DOHH2 (cell line): ENCODE measurements around the gene PTPRZ1.

Experiments used
- H3F3A ChIP-seq: fragments of 200-600 bp; sonication (generic), shearing (Covaris generic); 2 replicates; pipeline ENCODE4 v1.6.0; 2016; ENCODE audit warnings: antibody characterized with exemption, mild to moderate bottlenecking; ENCODE audit not compliant: control insufficient read depth, insufficient read depth
- H3K27ac ChIP-seq: fragments of 200-600 bp; sonication (generic); 2 replicates; pipeline ENCODE4 v1.5.1; 2014; ENCODE audit warnings: low read depth, mild to moderate bottlenecking, low read length, moderate library complexity
- H3K27me3 ChIP-seq: fragments of 200-600 bp; sonication (generic); 2 replicates; pipeline ENCODE4 v1.6.1; 2014; ENCODE audit warnings: mild to moderate bottlenecking, low read length, mixed read lengths; ENCODE audit not compliant: control insufficient read depth
- H3K36me3 ChIP-seq: fragments of 200-600 bp; sonication (generic); 2 replicates; pipeline ENCODE4 v1.6.1; 2014; ENCODE audit warnings: mild to moderate bottlenecking, low read length, moderate library complexity, mixed read lengths; ENCODE audit not compliant: control insufficient read depth
- H3K4me1 ChIP-seq: fragments of 200-600 bp; sonication (generic); 2 replicates; pipeline ENCODE4 v1.6.1; 2014; ENCODE audit warnings: mild to moderate bottlenecking, low read length, mixed read lengths; ENCODE audit not compliant: control insufficient read depth
- H3K4me2 ChIP-seq: fragments of 200-600 bp; sonication (generic); 2 replicates; pipeline ENCODE4 v1.6.0; 2014; ENCODE audit warnings: mild to moderate bottlenecking, low read length, moderate library complexity
- H3K4me3 ChIP-seq: fragments of 200-600 bp; sonication (generic); 2 replicates; pipeline ENCODE4 v1.5.1; 2014; ENCODE audit warnings: mild to moderate bottlenecking, low read length, mixed read lengths
- H3K79me2 ChIP-seq: fragments of 200-600 bp; sonication (generic); 2 replicates; pipeline ENCODE4 v1.6.1; 2014; ENCODE audit warnings: mild to moderate bottlenecking, low read length, mixed read lengths; ENCODE audit not compliant: control insufficient read depth
- H3K9me2 ChIP-seq: fragments of 200-600 bp; sonication (generic); replicated peaks from 2 replicates; pipeline ENCODE4 v1.6.1; 2014; ENCODE audit warnings: mild to moderate bottlenecking, low read length, mixed read lengths; ENCODE audit not compliant: control insufficient read depth
- H3K9me3 ChIP-seq: fragments of 200-600 bp; sonication (generic); 2 replicates; pipeline ENCODE4 v1.6.1; 2014; ENCODE audit warnings: antibody characterized with exemption, low read length, mixed read lengths; ENCODE audit not compliant: control insufficient read depth, insufficient read depth
- H4K20me1 ChIP-seq: fragments of 200-600 bp; sonication (generic); 2 replicates; pipeline ENCODE4 v1.6.0; 2014; ENCODE audit warnings: low read depth, mild to moderate bottlenecking, antibody characterized with exemption, low read length, moderate library complexity; ENCODE audit not compliant: control insufficient read depth, insufficient read depth
- EZH2phosphoT487 ChIP-seq: fragments of 200-600 bp; sonication (generic); IDR thresholded peaks from 2 replicates; pipeline ENCODE4 v1.6.1; 2017; ENCODE audit warnings: borderline replicate concordance, mild to moderate bottlenecking, antibody characterized with exemption, low read length, moderate library complexity, mixed read lengths
- TF ChIP-seq, protein P1 (sequence below): fragments of 200-600 bp; sonication (generic); IDR thresholded peaks from one replicate; pipeline ENCODE4 v1.5.1; 2014; ENCODE audit warnings: antibody characterized with exemption, mild to moderate bottlenecking, low read depth, low read length; ENCODE audit not compliant: poor library complexity, severe bottlenecking

PTPRZ1 gene

GRCh38 chr7:121876656-121877500 is 3.9 kb downstream of the PTPRZ1 start:
- Histone ChIP-seq H3K79me2 (no peaks in the 10 kb centered on the region), H3K4me1 (no peaks in the 10 kb centered on the region), H4K20me1 (no peaks in the 10 kb centered on the region), H3K9me3 (no peaks in the 10 kb centered on the region), H3K36me3 (no peaks in the 10 kb centered on the region), H3K4me2 (no peak overlapping the region), H3K27me3 (no peaks in the 10 kb centered on the region; the same call in 1 of the 2 replicates), H3F3A (no peaks in the 10 kb centered on the region), H3K27ac (no peak overlapping the region), H3K9me2 (no peaks in the 10 kb centered on the region), H3K4me3 (no peak overlapping the region)
- no peak for TF ChIP-seq EZH2phosphoT487
- TF ChIP-seq, protein P1, sequence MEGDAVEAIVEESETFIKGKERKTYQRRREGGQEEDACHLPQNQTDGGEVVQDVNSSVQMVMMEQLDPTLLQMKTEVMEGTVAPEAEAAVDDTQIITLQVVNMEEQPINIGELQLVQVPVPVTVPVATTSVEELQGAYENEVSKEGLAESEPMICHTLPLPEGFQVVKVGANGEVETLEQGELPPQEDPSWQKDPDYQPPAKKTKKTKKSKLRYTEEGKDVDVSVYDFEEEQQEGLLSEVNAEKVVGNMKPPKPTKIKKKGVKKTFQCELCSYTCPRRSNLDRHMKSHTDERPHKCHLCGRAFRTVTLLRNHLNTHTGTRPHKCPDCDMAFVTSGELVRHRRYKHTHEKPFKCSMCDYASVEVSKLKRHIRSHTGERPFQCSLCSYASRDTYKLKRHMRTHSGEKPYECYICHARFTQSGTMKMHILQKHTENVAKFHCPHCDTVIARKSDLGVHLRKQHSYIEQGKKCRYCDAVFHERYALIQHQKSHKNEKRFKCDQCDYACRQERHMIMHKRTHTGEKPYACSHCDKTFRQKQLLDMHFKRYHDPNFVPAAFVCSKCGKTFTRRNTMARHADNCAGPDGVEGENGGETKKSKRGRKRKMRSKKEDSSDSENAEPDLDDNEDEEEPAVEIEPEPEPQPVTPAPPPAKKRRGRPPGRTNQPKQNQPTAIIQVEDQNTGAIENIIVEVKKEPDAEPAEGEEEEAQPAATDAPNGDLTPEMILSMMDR: no peak

- H3K9me3 ChIP-seq: no peaks in the 10 kb centered on the region
- H3K4me2 ChIP-seq: no peak overlapping the region
- H3K79me2 ChIP-seq: no peaks in the 10 kb centered on the region
- no peak overlapping the region for H3K27ac ChIP-seq
- H3K4me3 ChIP-seq: no peak overlapping the region
- no peaks in the 10 kb centered on the region for H3K9me2 ChIP-seq
- H4K20me1 ChIP-seq: no peaks in the 10 kb centered on the region
- H3K36me3 ChIP-seq: no peaks in the 10 kb centered on the region
- TF ChIP-seq, protein P1: no peak
- no peak for TF ChIP-seq EZH2phosphoT487
- no peaks in the 10 kb centered on the region for H3F3A ChIP-seq
- H3K4me1 ChIP-seq: no peaks in the 10 kb centered on the region
- H3K27me3 ChIP-seq: no peaks in the 10 kb centered on the region; the same call in 1 of the 2 replicates
These were observed 6.0 kb downstream of the PTPRZ1 start for GRCh38 chr7:121878918-121879464.

- Histone ChIP-seq H3K4me3 (no peak overlapping the region), H3K27ac (no peak overlapping the region), H3K79me2 (no peaks in the 10 kb centered on the region), H3K36me3 (no peaks in the 10 kb centered on the region), H3K9me3 (no peaks in the 10 kb centered on the region), H3F3A (no peaks in the 10 kb centered on the region), H4K20me1 (no peaks in the 10 kb centered on the region), H3K4me1 (no peaks in the 10 kb centered on the region), H3K27me3 (no peaks in the 10 kb centered on the region; the same call in 1 of the 2 replicates), H3K4me2 (no peak overlapping the region), H3K9me2 (no peaks in the 10 kb centered on the region)
- TF ChIP-seq, protein P1: no peak
- no peak for TF ChIP-seq EZH2phosphoT487
These were observed 6.6 kb downstream of the PTPRZ1 start for GRCh38 chr7:121879544-121879943.
